Heart right ventricle (tissue), 16 donors: ENCODE results near the gene LURAP1L. TPM values are rescaled to one million over a fixed set of nuclear protein-coding genes. Genes with fewer than 3 reads are reported as not detected.

Source experiments
- ATAC-seq, 8 donors: fragments of 200-7000 bp; cut with Tn5 transposase; one replicate each; pipeline ENCODE4 v1.9.1; 2020; ENCODE audit warnings: mild to moderate bottlenecking in 8 of 8, moderate library complexity in 8 of 8, moderate number of reproducible peaks in 1 of 8
- DNase-seq, 2 donors: peaks; one replicate each; pipeline ENCODE4 v3.0.0-alpha.2; 2020
- H3K27ac ChIP-seq, 10 donors: fragments of 200-600 bp; sonication (generic) in 2 of 10; one replicate each; pipeline versions ENCODE4 v1.5.0 to v1.8.0; 2020 to 2022; ENCODE audit warnings: mild to moderate bottlenecking in 3 of 10
- H3K27me3 ChIP-seq, 7 donors: fragments of 200-600 bp; one replicate each; pipeline ENCODE4 v1.8.0; 2021 to 2022; ENCODE audit warnings: mild to moderate bottlenecking in 2 of 7
- H3K36me3 ChIP-seq, 9 donors: fragments of 200-600 bp; sonication (generic) in 1 of 9; one replicate each; pipeline versions ENCODE4 v1.5.0 to v1.8.0; 2020 to 2022; ENCODE audit warnings: mild to moderate bottlenecking in 2 of 9
- H3K4me1 ChIP-seq, 9 donors: fragments of 200-600 bp; sonication (generic) in 1 of 9; one replicate each; pipeline versions ENCODE4 v1.5.0 to v1.8.0; 2020 to 2022; ENCODE audit warnings: mild to moderate bottlenecking in 4 of 9
- H3K4me3 ChIP-seq, 10 donors: fragments of 200-600 bp; sonication (generic) in 2 of 10; one replicate each; pipeline versions ENCODE4 v1.5.0 to v1.8.0; 2020 to 2022; ENCODE audit warnings: mild to moderate bottlenecking in 7 of 10, moderate library complexity in 2 of 10
- H3K9me3 ChIP-seq, 11 donors: fragments of 200-600 bp in 10 of 11; sonication (generic) in 2 of 11; one replicate each; pipeline versions ENCODE4 v1.5.0 to v1.8.0; 2013 to 2022; ENCODE audit warnings: mild to moderate bottlenecking in 2 of 11, control low read depth in 1 of 11, moderate library complexity in 1 of 11
- CTCF ChIP-seq, 9 donors: fragments of 200-600 bp; sonication (generic) in 2 of 9; IDR thresholded peaks; one replicate each; pipeline versions ENCODE4 v1.5.0 to v1.8.0; 2021 to 2022; ENCODE audit warnings: antibody characterized with exemption in 9 of 9, mild to moderate bottlenecking in 5 of 9, moderate library complexity in 1 of 9
- WGBS, 2 donors: extraction: QIAGEN DNeasy Blood & Tissue Kit; methylation state at CpG; one replicate each; pipeline ENCODE4 v1.1.7; 2013; ENCODE audit warnings: inconsistent platforms in 1 of 2; 5-methylcytosine and 5-hydroxymethylcytosine counted together
- intact Hi-C, 10 donors: fragments of 100-400 bp; cut with DNase I; formaldehyde crosslinking; loops; one replicate each; pipeline versions ENCODE4 v1.11.1 to v1.14.2; 2022
- polyA plus RNA-seq, 2 donors: library from polyadenylated mRNA; stranded (reverse); fragments of 200-250 nt; gene quantifications; one replicate each; pipeline ENCODE4 v1.2.3, GENCODE V29; 2013
- total RNA-seq, 10 donors: library from RNA; stranded (reverse); fragmentation: NEBNext Ultra II Directional in 3 of 10; extraction: Animal tissue kit (Norgen Biotek cat#: 25700) in 3 of 10; gene quantifications; one replicate each; pipeline versions ENCODE4 v1.2.1 to v1.2.4, GENCODE V29; 2021 to 2023
- donor health status: Arrhythmogenic right ventricular cardiomyopathy.
- donor health status: ischemic (EF 13 %, LVEDD 7.1; RV severe dilation, severe dysfunction).
- donor health status: healthy with polysubstance abuse.
- donor health status: DM: no; HTN: yes; CAD: no.
- donor health status: DM: no; HTN: no; CAD: no.
- donor health status: ischemic (EF 25% LVEDD 6.9; RV normal size, moderate dysfunction).
- donor health status: ischemic (EF 25% LVEDD 5.7; RV mildly dilated, moderate dysfunction).
- donor health status: healthy.
- donor health status: DM: yes; HTN: yes; CAD: no.
- donor health status: Ischemic cardiomyopathy.
- donor health status: ischemic (EF 35%, LVEDD 5.7; RV mildly dilated, moderate dysfunction).
- donor health status: nonischemic (EF 11% LVEDD 7.7; RV severe dilation, severe dysfunction).
- donor health status: DM: yes; HTN: yes; CAD: no.
- donor health status: PGD.
- donor health status: ischemic (EF 29% LVEDD 5.4; RV normal size, mild dysfunction).
- donor health status: nonischemic (EF 23%, LVEDD 6.1; RV moderate dilation, normal function).

The LURAP1L gene
- total and polyA plus RNA-seq, 12 donors, result 1.2 to 4.6 (median 2.2) TPM

DNA sequence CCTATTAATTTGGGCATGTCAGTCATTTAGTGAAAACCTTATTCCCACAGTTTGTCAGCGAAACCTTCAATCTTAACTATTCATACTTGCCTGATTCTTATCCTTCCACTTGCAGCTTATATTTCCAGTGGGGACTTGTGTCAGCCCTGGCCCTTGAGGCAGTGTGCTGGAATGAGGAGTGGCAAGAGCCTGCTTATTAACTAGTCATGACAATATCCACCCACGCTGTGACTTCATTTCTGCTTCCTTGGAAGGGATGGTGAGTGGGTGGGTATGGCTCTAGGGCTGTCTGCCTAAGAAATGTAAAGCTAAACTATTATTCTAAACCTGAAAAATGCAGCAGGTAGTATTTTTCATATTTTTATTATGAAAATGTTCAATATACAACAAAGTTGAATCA lies 34.0 kb upstream of the LURAP1L start:
- Histone ChIP-seq H3K27me3 (no peaks in the 10 kb centered on the region), H3K9me3 (peaks cover 0 to 10% (median 0%) of the 10 kb centered on the region in 11 donors), H3K27ac (no peak overlapping the region), H3K4me3 (no peak overlapping the region), H3K4me1 (no peaks in the 10 kb centered on the region), H3K36me3 (no peaks in the 10 kb centered on the region)
- WGBS, 2 donors, result 79% methylated on average over 2 of the region's 2 CpGs
- no peak for TF ChIP-seq CTCF (IDR thresholded peaks at IDR 0.05)
- ATAC-seq, result no peak
- intact Hi-C loops, result no loop called here
- DNase-seq, result no peak

GRCh38 chr9:12748016-12748415 lies 26.8 kb upstream of the LURAP1L start:
- Histone ChIP-seq H3K36me3 (no peaks in the 10 kb centered on the region), H3K4me3 (no peak overlapping the region), H3K27ac (no peak overlapping the region), H3K4me1 (no peaks in the 10 kb centered on the region), H3K9me3 (peaks cover 0 to 8% (median 0%) of the 10 kb centered on the region in 11 donors), H3K27me3 (no peaks in the 10 kb centered on the region)
- ATAC-seq, result no peak
- TF ChIP-seq CTCF (IDR thresholded peaks at IDR 0.05), result no peak
- DNase-seq, result no peak
- 79% methylated on average over 1 of the region's 1 CpG for WGBS, 2 donors
- intact Hi-C loops, result no loop called here

GRCh38 chr9:12748954-12749353 lies 25.9 kb upstream of the LURAP1L start:
- Histone ChIP-seq H3K27ac (no peak overlapping the region), H3K27me3 (no peaks in the 10 kb centered on the region), H3K9me3 (peaks cover 0 to 8% (median 0%) of the 10 kb centered on the region in 11 donors), H3K4me3 (no peak overlapping the region), H3K4me1 (no peaks in the 10 kb centered on the region), H3K36me3 (no peaks in the 10 kb centered on the region)
- DNase-seq (no peak), ATAC-seq (no peak)
- intact Hi-C loops, result no loop called here
- no peak for TF ChIP-seq CTCF (IDR thresholded peaks at IDR 0.05)

DNA sequence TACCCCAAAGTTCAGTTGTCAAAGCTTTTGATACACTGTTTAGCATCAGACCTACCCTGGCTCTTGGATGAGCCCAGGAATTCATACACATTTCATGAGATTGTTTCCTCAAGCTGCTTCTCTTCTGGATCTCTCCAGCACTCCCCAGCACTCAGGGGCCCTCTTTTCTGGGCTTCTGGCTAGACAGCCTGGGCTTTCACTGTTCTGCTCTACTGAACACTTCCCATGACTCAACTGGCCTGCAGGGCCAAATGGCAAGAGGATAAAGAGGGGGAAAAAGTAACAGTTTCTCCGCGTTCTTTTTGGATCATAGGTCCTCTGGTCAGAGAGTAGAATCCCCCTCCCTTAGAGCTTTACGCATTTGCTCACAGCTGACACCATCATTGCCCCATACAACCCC lies 20.9 kb upstream of the LURAP1L start:
- intact Hi-C loops, result loop anchor here in 1 of 10 donors (10.0 kb wide), 1 partner anchor 49 kb away; no protein-coding TSS in a partner anchor
- Histone ChIP-seq H3K4me3 (no peak overlapping the region), H3K4me1 (no peaks in the 10 kb centered on the region), H3K27ac (no peak overlapping the region), H3K27me3 (no peaks in the 10 kb centered on the region), H3K36me3 (no peaks in the 10 kb centered on the region), H3K9me3 (peaks cover 0 to 3% (median 0%) of the 10 kb centered on the region in 11 donors)
- DNase-seq (no peak), ATAC-seq (no peak)
- WGBS, 2 donors, result 87 to 91% methylated on average over 3 of the region's 3 CpGs
- TF ChIP-seq CTCF (IDR thresholded peaks at IDR 0.05), result no peak
